ENCODE data around the gene PCCA.
"Not testable (repeated sequence)": the region's sequence is repeated elsewhere in the genome, so short reads cannot be mapped to it uniquely, and the experiment has no call there.

PCCA gene

DNA sequence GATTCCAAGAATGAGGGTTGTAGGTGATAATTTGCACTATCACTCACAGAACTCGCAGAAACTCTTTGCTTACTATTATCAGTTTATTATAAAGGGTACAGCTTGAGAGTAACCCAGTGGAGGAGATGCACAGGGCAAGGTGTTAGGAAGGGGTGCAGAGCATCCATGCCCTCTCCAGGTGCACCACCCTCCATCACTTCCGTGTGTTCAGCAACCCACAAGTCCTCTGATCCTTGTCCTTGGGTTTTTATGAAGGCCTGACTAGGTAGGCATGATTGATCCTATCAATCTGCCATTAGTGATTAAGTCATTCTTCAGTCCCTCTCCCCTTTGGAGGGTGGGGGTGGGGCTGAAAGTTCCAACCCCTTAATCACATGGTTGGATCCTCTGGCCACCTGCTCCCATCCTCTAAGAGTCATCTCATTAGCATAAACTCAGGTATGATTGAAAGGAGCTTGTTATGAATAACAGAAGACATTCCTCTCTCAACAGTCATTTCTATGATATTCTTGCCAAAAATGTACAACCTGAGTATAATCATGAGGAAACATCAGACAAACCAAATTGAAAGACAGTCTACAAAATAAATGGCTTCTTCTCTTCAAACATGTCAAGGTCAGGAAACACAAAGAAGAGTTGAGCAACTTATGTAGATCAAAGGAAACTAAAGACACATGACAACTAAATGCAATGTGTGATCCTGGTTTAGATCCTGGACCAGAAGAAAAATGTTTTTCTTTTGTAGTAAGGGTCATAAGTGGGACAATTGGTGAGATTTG, 225.4 kb downstream of the PCCA start:
- no peak for DNase-seq

DNA sequence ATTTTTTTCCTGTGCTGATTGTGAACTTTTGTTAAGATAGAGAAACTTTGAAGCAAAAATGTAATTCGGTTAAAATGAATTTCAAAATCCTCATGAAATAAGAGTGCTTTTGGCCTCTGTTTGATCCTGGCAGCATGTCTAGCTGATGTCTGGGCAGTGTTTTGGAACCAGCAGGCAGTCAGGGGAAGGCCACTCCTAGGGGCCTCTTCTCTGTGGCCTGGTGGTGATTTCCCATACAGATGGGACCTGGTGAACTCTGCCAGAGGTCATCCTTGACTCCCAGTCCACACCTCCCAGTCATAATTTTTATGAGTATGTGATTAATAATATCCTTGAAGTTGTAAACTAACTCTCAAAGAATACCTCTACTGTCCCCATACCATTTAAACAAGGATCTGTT, 226.6 kb downstream of the PCCA start:
- no peak for DNase-seq

DNA sequence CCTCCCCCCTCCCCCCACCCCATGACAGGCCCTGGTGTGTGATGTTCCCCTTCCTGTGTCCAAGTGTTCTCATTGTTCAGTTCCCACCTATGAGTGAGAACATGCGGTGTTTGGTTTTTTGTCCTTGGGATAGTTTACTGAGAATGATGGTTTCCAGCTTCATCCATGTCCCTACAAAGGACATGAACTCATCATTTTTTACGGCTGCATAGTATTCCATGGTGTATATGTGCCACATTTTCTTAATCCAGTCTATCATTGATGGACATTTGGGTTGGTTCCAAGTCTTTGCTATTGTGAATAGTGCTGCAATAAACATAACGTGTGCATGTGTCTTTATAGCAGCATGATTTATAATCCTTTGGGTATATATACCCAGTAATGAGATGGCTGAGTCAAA, 229.6 kb downstream of the PCCA start:
- DNase-seq, result not testable (repeated sequence)

DNA sequence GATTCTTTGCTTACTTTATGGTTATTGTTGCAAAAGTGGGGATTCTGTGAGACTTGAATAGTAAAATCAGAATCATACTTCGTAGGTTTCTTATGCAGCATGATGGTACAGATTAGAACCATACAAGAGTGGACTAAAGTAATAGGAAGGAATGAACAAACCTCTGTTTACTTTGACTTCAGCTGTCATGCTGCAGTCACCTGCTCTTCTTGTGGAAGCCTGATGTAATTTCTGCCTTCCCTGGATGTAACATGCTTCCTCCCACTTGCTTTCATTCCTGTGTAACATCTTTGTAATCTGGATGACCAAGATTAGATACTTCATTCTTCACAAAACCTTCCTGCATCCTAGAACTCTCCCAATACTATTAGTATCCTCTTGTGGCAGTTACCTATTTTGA, 235.0 kb downstream of the PCCA start:
- DNase-seq, result no peak

DNA sequence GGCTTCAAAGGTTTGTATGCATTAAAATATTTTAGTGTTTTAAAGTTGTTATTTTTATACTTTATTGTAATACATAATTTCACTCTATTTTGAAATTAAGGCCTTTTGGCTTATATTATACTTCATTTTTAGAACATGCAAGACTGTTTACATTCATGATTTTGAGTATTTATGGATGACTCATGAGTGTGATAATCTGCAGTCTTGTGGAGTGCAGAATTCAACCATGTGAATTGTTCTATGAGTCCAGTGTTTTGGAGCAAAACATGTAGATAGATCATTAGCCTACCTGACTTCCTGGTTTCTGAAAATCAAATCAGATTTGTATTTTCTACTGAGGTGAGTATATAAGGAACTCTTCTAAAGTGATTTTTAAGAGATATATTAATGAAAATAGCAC, 241.8 kb downstream of the PCCA start:
- DNase-seq, result no peak

DNA sequence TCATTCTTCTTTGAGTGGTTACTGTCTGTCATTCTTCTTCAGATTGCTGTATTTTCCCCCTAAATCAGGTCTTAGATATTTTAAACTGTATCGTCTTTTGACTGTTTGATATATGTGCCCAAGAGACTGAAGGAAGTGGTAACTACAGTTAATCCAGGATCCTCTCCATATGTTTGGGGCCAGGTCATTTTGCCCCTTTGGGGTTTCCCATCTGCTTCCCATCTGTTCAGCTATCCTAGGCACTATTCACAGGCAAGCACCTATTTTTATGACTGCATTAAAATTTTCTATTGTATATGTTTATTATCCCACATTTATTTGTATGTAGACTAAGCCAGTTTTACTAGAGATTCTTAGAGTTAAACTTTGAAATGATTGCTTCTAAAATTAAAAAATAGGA, 244.2 kb downstream of the PCCA start:
- DNase-seq, result no peak

DNA sequence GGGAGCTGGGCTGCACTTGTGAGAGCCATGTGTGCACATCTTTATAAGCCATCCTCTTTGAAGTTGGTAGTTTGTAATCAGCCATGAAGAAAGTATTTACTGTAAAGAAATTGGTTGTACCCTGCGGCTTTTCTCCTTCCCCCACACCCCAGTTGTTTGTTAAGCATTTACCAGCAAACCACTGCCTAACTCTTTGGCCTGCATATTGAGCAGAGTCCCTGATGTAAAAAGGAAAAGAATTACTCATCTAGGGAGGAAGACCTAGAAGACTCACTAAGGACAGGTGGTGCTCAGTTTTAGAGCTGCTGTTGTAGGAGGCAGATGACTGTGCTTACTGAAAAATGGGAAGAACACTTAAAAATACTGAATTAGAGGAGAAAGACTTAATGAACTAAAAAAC, 245.3 kb downstream of the PCCA start:
- no peak for DNase-seq

DNA sequence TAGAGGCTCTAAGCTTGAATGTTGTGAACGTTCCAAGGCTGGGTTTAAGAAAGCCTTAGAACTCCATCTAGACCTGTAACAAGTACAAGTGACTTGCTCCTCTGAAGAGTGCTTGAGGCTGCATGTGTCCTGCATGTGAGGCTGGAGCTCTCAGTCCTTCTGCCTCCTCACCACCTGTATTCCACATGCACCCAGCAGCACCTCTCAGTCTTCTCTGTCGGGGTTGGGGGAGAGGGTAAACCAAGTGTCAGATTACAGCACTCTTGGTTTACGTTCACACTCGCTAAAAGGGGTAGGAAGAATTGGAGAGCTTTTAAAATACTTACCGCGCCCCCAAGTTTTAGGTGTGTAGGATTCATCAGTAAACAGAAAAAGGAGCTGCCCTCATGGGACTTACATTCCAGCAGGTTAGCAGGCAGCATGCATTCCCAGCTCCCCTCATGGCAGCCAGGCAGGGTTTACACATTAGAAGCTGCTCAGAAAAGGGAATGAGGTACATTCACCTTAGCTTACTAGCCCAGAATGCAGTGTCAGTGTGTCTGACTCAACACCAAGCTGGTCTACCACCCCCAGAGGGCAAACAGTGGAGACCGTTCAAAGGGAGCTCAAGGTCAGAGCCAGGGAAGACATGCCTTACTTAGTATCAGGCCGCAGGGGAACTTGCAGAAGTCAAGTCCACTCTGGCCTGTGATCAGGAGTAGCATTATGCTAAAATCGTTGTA, 248.1 kb downstream of the PCCA start:
- DNase-seq, result no peak

DNA sequence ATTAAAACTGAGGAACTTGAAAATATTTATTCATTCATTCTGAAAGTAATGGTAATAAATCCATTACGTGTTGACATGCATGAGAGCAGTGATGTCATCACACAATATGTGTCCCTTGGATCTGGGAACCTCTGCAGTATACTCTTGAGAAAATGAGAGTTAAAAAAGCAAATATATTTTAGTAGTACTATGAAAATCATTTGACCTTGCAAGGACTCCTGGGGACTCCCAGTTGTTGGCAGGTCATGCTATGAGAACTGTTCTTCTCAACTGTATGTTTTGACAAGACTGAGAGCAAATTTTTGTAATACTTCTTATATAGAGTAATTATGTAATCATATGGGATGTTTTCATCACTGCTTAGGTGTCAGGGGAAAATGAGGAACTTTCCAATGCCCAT, 249.4 kb downstream of the PCCA start:
- DNase-seq, result no peak

DNA sequence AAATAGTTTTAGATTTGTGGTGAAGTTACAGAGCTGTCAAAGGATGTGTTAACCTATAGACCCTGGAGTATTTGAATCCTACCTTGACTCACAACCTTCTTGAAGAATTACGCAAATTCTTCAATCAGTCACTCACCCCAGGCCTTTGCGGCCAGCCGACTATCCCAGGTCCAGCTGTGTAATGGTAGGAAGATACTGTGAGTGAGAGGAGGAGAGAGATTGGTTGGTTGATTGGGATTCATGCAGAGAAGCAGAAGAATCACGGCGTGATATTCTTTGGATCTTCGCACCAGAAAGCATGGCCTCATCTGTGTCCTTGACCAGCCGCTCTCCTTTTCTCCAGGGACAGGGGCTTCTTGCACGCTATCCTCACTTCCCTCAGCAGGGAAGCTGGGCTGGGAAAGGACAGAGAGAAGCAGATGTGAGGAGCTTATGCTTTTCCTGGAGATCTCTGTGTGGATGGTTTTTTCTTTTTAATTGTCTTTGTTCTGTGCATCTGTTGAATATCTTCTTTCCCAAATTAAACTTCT, 250.6 kb downstream of the PCCA start:
- no peak for DNase-seq

DNA sequence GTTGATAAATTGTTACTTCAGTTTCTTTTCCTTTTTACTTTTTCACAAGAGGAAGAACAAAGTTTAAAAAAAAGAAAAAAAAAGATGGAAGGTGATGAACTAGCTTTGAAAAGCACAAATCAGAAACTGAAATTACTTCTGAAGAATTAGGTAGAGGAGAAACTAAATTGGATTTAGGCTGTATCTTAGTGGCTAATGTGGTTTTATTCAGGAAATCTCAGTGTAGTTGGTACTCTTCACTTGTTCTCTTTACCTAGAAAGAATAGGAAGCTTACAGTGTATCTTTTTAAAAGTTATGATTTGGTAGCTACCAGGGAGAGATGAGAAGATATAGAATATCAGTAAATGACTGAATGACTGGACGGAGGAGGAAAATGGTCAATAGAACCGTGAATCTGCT, 252.0 kb downstream of the PCCA start:
- DNase-seq, result no peak

DNA sequence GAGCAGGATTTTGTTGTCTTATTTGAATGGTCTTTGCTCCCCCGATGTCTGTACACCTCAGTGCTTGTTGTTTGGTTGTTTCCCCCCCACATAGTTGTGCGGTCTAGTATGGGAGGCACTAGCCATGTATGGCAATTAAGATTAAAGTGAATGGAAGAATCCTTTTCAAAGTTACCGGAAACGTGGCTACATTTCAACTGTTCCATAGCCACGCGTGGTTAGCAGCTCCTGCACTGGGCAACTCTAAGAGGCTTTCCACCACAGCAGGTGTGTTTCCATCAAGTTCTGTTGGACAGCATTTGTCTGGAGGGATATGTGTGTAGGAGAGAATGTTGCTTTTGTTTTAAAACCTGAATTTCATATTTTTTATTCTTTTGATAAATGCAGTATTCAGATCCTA, 252.4 kb downstream of the PCCA start:
- no peak for DNase-seq

DNA sequence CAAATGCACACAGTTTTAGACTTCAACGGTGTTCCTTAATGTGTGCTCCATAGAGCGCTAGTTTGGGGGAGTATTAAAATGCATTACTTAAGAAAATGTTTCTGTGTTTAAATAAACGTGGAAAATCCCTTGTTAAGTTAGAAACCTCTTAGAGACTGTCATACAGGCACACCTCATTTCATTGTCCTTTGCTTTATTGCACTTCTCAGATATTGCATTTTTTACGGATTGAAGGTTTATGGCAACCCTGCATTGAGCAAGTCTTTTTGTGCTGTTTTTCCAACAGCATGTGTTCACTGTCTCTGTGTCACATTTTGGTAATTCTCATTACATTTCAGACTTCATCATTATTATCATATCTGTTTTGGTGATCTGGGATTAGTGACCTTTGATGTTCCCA, 255.7 kb downstream of the PCCA start:
- no peak for DNase-seq

DNA sequence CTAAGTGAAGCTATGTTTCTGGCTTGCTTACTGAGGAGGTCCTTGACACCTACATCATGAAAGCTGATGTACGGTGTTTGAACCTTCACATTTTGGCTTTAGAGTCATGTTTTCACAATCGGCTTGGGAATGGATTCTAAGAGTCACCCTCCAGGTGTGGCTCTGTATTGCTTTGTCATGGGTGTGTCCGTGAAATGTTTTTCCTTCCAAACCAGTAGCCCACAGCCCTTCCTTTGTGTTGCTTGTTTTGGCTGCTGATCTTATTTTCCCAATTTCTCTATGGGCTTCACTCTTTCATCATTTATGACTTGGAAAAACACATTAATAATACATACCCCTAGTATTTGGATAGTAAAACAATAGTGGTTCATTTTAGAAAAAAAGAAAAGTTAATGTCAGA, 259.1 kb downstream of the PCCA start:
- DNase-seq, result no peak

DNA sequence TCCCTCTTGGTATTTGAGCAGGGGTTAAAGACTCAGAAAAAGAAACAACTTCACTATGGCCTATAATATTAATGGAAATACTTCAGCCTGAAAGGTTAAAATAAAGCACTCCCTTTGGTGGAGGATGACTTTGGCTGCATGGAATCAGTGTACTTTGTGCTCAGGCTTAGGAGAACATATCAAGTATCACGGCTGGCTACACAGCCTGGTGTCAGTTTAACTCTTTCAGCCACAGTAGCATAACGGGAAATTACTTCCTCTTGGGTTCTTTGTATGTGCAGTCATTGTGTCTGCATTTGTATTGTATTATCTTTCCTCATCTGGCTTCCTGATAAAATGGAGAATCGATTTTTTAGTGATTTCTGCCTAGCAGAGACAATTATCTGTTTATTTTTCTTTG, 260.7 kb downstream of the PCCA start:
- DNase-seq, result no peak

DNA sequence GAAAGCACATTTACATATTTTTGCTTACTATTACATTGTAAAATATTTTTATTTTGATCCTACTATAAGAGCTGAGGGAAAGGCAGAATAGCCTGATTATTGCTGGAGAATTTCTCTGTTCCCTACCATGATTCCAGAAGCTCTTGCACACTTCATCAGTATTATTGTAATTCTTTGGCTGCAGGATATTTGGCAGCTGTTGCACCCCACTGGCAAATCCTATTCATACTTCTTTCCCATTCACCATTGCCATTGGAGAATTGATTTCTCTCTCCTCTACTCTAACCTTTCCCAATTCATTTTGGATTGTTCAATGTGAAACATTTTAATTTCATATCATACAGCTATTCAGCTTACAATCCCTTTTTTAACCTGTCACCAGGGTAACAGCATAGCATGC, 261.7 kb downstream of the PCCA start:
- DNase-seq, result no peak

DNA sequence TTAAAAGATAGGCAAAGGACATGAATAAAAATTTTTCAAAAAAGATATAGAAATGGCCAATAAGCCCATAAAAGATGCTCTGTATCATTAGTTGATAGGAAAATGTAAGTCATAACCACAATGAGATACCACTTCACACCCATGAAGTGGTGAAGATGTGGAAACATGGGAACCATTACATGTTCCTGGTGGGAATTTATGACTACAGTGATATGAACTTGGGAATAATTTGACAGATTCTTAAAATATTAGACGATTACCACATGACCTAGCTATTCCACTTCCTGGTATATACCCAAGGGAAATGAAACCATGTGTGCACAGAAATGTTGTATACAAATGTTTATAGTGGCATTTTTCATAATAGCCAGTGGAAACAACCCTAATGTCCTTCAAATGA, 267.5 kb downstream of the PCCA start:
- DNase-seq, result no peak

DNA sequence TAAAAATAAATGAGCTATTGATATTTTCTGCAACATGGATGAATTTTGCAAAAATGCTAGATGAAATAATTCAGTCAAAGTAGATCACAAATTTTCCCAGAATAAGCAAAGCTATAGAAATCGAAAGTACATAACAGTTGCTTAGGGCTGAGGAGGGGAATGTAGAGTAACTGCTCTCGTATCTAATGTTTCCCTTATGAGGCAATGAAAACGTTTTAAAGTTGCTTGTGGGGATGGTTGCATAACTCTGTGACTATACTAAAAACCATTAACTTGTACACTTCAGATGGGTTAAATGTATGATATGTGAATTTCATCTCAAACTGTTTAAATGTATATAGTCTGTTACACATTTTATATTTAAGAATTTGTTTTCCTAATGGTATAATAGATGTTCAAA, 268.0 kb downstream of the PCCA start:
- no peak for DNase-seq

DNA sequence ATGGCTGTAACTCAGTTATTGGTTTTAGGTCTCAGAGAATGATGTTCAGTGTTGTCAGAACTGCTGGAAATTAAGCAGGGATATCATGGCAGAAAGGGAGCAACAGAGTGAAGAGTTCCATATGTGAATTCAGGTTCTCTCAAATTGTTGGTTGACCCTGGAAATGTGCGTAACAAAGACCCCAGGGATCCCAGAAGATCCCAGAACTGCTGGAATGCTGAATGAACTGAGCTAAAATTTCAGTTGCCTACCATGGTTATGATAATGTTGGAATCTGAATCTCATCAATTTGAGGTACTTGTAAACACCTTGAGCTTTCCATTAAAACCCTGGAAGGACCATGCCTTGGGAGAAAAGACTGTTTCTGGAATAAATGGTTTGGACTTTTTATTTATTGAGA, 268.9 kb downstream of the PCCA start:
- DNase-seq, result no peak

DNA sequence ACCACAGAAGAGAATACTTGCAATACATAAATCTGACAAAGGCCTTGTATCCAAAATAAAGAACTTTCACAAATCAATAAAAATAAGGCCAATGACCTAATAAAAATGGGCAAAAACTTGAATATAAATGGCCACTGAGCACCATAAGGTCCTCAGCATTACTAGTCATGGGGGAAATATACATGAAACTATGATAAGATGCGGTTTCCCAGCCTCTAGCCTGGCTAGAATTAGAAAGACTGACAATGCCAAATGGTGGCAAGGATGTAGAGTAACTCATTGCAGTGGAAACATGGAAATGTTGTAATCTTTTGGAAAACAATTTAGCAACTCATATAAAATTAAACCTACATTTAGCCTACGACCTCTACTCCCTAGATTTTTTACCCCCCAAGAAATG, 272.6 kb downstream of the PCCA start:
- DNase-seq, result no peak

DNA sequence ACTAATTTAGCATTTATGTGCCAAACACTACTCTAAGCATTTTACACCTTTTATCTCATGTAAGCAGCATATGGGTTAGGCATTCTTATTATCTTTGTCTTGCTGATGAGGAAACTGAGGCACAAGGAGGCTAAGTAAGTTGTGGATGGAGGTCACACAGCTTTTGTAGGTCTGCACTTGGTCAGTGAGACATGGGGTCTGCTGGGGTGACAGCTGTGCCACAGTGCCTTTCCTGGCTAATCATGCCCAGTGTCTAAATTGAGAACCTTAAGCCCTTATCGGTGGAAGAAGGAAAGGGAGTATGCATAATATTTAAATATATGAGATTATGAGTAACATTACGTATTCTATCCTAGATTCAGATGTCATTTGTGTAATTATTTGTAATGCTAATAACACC, 273.5 kb downstream of the PCCA start:
- DNase-seq, result no peak

DNA sequence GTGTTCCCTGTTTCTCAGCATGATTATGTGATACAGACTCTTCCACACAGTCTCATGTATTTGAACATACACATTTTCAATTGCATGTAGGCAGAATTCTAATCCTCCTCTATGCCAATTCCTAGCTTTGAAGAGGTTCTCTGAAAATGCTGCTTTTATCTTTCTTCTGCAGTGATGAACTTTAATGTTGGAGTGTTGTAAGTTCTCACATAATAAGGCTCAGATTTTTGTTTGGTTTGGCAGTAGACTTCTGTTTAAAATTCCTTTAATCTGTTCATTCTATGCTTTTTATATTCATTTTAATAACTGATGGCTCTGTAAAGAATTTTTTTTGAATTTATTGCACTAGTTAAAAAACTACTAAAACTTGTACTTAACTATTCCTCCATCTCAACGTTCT, 273.9 kb downstream of the PCCA start:
- no peak for DNase-seq

DNA sequence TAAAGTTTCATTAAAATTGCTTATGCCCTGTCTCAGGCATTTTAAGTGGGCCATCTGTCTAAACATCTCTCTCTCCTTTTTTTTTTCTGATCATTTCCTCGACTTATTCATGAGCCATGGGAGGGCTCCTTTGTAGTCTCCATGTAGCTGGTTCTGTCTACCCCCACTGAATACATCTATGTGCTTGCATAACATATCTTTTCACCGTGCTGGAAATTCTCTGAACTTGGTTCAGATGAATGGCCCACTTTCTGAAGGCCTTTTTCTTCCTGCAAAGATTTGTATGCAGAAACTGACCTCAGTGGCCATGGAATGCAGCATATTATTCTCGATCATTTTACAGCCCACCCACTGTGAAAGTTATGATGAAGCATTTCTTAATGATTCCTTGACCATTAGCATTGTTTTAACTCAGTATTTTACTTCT, 274.4 kb downstream of the PCCA start:
- DNase-seq, result no peak

DNA sequence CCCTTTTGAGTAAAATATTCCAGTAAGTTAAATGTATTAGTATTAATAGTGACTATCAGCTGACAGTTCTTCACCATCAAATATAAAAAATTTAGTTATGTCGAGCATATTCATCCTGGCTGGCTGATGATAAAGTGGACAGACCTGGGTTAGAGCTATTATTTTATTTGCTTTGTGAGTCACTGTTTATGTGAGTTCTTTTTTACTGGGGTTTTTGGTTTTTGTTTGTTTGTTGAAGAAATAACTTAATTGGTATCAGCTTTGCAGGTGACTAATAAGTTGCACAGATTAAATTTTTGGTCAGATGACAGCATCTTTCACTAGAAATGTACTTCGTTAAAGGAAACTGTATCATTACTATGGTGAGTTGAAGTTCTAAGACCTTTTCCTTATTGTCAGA, 275.0 kb downstream of the PCCA start:
- no peak for DNase-seq

DNA sequence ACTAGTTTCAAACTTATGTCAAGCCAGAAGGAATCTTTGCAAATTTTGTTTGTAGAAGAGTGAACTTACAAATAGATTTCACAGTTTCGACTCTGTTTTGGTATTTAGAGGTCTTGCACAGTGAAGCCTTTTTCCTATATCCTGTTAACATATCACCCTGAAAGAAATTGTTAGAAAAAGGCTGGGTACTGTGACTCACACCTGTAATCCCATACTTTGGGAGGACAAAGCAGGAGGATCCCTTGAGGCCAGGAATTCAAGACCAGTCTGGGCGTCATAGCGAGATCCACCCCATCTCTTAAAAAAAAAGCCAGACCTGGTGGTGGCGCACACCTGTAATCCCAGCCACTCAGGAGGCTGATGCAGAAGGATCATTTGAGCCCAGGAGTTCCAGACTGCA, 275.7 kb downstream of the PCCA start:
- no peak for DNase-seq
